Mammary epithelial cell (primary cell): Measurements from ENCODE around the gene TPH1.

Experiments
- CTCF ChIP-seq, 2 donors: IDR thresholded peaks in 1 of 2; conservative IDR thresholded peaks in 1 of 2; 2 replicates each; pipeline ENCODE4 v1.5.1; 2011 to 2012; ENCODE audit warnings: inconsistent platforms in 2 of 2, low read length in 2 of 2, mild to moderate bottlenecking in 2 of 2, control low read depth in 1 of 2, low read depth in 1 of 2; ENCODE audit not compliant: insufficient read depth in 1 of 2; ENCODE audit errors: extremely low read depth in 1 of 2
- EZH2 ChIP-seq: IDR thresholded peaks from 2 replicates; pipeline ENCODE4 v1.6.1; 2012; ENCODE audit warnings: low read length, inconsistent platforms, borderline replicate concordance

GRCh38 chr11:18061351-18061750 lies 15.3 kb upstream of the TPH1 start:
- TF ChIP-seq CTCF (conservative IDR thresholded peaks at IDR 0.05 in 1 of 2, IDR thresholded peaks at IDR 0.05 in 1 of 2; ENCODE audit: extremely low read depth in 1 of 2, insufficient read depth in 1 of 2, low read depth in 1 of 2, low read length in 2 of 2), result no peak
- no peak for TF ChIP-seq EZH2
